ENCODE measurements around the gene DDIT4.

GRCh38 chr10:72245949-72246525 lies 27.7 kb upstream of the DDIT4 start:
- TF ChIP-seq POLR2A (IDR thresholded peaks at IDR 0.05) (no peak), POLR2AphosphoS5 (IDR thresholded peaks at IDR 0.05) (no peak), EP300 (IDR thresholded peaks at IDR 0.05; ENCODE audit: low read depth) (no peak), CTCF (IDR thresholded peaks at IDR 0.05) (no peak)
